Panc1 (cell line): ENCODE data around the gene CACNA1G.

Experiments used
- POLR2AphosphoS5 ChIP-seq: IDR thresholded peaks from 2 replicates; pipeline ENCODE4 v1.6.1; 2012; ENCODE audit warnings: mild to moderate bottlenecking, low read depth, low read length, moderate library complexity
- REST ChIP-seq, 2 experiments: IDR thresholded peaks; 2 replicates each; pipeline ENCODE4 v1.6.1; 2011 to 2012; ENCODE audit warnings: low read depth in 2 of 2, control low read depth in 1 of 2, low read length in 1 of 2, mild to moderate bottlenecking in 1 of 2, moderate library complexity in 1 of 2; ENCODE audit not compliant: insufficient read depth in 1 of 2
- SIN3A ChIP-seq: IDR thresholded peaks from 2 replicates; pipeline ENCODE4 v1.6.1; 2012; ENCODE audit warnings: low read depth, mild to moderate bottlenecking, low read length, moderate library complexity, borderline replicate concordance; ENCODE audit not compliant: insufficient read depth
- TF ChIP-seq, protein P1 (sequence below): fragments of 450-650 bp; IDR thresholded peaks from 2 replicates; pipeline ENCODE4 v1.5.1; 2017; ENCODE audit warnings: mild to moderate bottlenecking

DNA sequence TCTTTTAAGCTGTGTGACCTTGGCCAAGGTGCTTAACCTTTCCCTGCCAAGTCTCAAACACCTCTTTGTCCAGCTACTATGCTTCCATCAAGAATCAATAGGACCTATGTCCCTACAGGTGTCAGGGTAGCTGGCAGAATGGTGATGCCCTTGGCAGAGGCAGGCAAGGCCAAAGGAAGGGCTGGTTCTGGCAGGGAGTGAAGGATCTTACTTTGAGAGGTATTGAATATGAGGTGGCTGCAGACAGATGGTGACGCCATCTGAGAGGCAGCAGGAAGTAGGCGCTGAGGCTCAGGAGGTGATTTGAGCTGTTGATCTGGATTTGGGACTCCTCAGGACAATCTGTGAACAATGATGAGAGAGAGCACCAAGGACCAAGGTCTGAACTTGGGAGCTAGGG is 86.7 kb downstream of the CACNA1G start:
- TF ChIP-seq, protein P1, sequence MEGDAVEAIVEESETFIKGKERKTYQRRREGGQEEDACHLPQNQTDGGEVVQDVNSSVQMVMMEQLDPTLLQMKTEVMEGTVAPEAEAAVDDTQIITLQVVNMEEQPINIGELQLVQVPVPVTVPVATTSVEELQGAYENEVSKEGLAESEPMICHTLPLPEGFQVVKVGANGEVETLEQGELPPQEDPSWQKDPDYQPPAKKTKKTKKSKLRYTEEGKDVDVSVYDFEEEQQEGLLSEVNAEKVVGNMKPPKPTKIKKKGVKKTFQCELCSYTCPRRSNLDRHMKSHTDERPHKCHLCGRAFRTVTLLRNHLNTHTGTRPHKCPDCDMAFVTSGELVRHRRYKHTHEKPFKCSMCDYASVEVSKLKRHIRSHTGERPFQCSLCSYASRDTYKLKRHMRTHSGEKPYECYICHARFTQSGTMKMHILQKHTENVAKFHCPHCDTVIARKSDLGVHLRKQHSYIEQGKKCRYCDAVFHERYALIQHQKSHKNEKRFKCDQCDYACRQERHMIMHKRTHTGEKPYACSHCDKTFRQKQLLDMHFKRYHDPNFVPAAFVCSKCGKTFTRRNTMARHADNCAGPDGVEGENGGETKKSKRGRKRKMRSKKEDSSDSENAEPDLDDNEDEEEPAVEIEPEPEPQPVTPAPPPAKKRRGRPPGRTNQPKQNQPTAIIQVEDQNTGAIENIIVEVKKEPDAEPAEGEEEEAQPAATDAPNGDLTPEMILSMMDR = no peak
- TF ChIP-seq POLR2AphosphoS5 (no peak), REST (IDR thresholded peaks at IDR 0.05; ENCODE audit: insufficient read depth in 1 of 2, low read depth in 2 of 2, low read length in 1 of 2) (no peak), SIN3A (no peak)
